Measurements from ENCODE around the gene SYT17. TPM values are rescaled to one million over a fixed set of nuclear protein-coding genes. Genes with fewer than 3 reads are reported as not detected.

SYT17 gene
- total RNA-seq, 1 experiment from 2014 or later, result 0.39 TPM

- DNase-seq (ENCODE audit: low read depth), result no peak
These were observed 50.5 kb downstream of the SYT17 start for GRCh38 chr16:19218581-19218980.

- peak; percentile 55 for DNase-seq (ENCODE audit: low read depth)
These were observed 51.8 kb downstream of the SYT17 start for GRCh38 chr16:19219836-19220235.

GRCh38 chr16:19223235-19224170 is 55.5 kb downstream of the SYT17 start:
- DNase-seq (ENCODE audit: low read depth), result no peak

- DNase-seq (ENCODE audit: low read depth), result no peak
These were observed 57.6 kb downstream of the SYT17 start for GRCh38 chr16:19225651-19226050.

- no peak for DNase-seq (ENCODE audit: low read depth)
These were observed 59.6 kb downstream of the SYT17 start for GRCh38 chr16:19227643-19228042.

- DNase-seq (ENCODE audit: low read depth), result no peak
These were observed 60.0 kb downstream of the SYT17 start for GRCh38 chr16:19228052-19228451.

- DNase-seq (ENCODE audit: low read depth), result no peak
These were observed 60.5 kb downstream of the SYT17 start for GRCh38 chr16:19228575-19228974.

GRCh38 chr16:19230575-19230974 is 62.5 kb downstream of the SYT17 start:
- no peak for DNase-seq (ENCODE audit: low read depth)

GRCh38 chr16:19231881-19232280 is 63.8 kb downstream of the SYT17 start:
- DNase-seq (ENCODE audit: low read depth), result peak; percentile 27

- DNase-seq (ENCODE audit: low read depth), result no peak
These were observed 64.9 kb downstream of the SYT17 start for GRCh38 chr16:19232988-19233387.

- DNase-seq (ENCODE audit: low read depth), result no peak
These were observed 67.4 kb downstream of the SYT17 start for GRCh38 chr16:19235478-19235877.

GRCh38 chr16:19235886-19236285 is 67.8 kb downstream of the SYT17 start:
- peak; percentile 20 for DNase-seq (ENCODE audit: low read depth)

GRCh38 chr16:19236561-19237209 is 68.6 kb downstream of the SYT17 start:
- peak; percentile 58 for DNase-seq (ENCODE audit: low read depth)

GRCh38 chr16:19238406-19238805 is 70.4 kb downstream of the SYT17 start:
- no peak for DNase-seq (ENCODE audit: low read depth)

- DNase-seq (ENCODE audit: low read depth), result no peak
These were observed 71.6 kb downstream of the SYT17 start for GRCh38 chr16:19239511-19240155.

GRCh38 chr16:19240494-19240893 is 72.5 kb downstream of the SYT17 start:
- DNase-seq (ENCODE audit: low read depth), result no peak

GRCh38 chr16:19241512-19241911 is 73.5 kb downstream of the SYT17 start:
- DNase-seq (ENCODE audit: low read depth), result no peak

- DNase-seq (ENCODE audit: low read depth), result no peak
These were observed 74.1 kb downstream of the SYT17 start for GRCh38 chr16:19242186-19242585.

- DNase-seq (ENCODE audit: low read depth), result no peak
These were observed 75.0 kb downstream of the SYT17 start for GRCh38 chr16:19242987-19243575.

GRCh38 chr16:19245326-19245925 is 77.4 kb downstream of the SYT17 start:
- DNase-seq (ENCODE audit: low read depth), result no peak

- DNase-seq (ENCODE audit: low read depth), result no peak
These were observed 84.9 kb downstream of the SYT17 start for GRCh38 chr16:19252904-19253303.

GRCh38 chr16:19254611-19255010 is 86.6 kb downstream of the SYT17 start:
- no peak for DNase-seq (ENCODE audit: low read depth)
